ENCODE measurements around the gene C2orf78.
"Not testable (repeated sequence)": the region's sequence is repeated elsewhere in the genome, so short reads cannot be mapped to it uniquely, and the experiment has no call there.

Gene C2orf78

DNA sequence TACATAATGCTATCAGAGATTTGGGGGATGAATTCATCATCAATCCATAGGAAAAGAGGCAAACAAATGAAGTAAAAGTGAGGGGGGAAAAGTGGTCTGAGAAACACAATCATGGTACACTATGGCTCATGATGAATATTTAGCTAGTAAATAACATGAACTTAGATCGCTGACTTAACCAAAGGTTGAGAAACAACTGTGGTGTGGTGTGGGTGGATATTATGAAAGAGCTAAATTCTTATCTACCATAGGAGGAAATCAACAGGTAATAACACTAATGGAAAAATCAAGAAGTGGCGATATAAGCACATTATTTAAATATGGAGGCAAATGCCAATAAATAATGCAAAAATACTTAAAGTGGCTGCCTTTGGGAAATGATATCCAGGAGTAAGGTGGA is 34.7 kb upstream of the C2orf78 start:
- H3K9me3 ChIP-seq (ENCODE audit: insufficient read depth, low read length) = no peaks in the 10 kb centered on the region
- no peaks in the 10 kb centered on the region for H3K27me3 ChIP-seq (ENCODE audit: low read length)
- H3F3A ChIP-seq (ENCODE audit: insufficient read depth) = no peaks in the 10 kb centered on the region
- H3K79me2 ChIP-seq (ENCODE audit: insufficient read depth, low read length) = no peaks in the 10 kb centered on the region
- no peak overlapping the region for H3K9ac ChIP-seq (ENCODE audit: low read length)
- H2AFZ ChIP-seq (ENCODE audit: low read depth, low read length, severe bottlenecking) = no peak overlapping the region
- TF ChIP-seq, protein P1, sequence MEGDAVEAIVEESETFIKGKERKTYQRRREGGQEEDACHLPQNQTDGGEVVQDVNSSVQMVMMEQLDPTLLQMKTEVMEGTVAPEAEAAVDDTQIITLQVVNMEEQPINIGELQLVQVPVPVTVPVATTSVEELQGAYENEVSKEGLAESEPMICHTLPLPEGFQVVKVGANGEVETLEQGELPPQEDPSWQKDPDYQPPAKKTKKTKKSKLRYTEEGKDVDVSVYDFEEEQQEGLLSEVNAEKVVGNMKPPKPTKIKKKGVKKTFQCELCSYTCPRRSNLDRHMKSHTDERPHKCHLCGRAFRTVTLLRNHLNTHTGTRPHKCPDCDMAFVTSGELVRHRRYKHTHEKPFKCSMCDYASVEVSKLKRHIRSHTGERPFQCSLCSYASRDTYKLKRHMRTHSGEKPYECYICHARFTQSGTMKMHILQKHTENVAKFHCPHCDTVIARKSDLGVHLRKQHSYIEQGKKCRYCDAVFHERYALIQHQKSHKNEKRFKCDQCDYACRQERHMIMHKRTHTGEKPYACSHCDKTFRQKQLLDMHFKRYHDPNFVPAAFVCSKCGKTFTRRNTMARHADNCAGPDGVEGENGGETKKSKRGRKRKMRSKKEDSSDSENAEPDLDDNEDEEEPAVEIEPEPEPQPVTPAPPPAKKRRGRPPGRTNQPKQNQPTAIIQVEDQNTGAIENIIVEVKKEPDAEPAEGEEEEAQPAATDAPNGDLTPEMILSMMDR (IDR thresholded peaks at IDR 0.05; ENCODE audit: insufficient read depth, low read length, poor library complexity, severe bottlenecking) = no peak
- no peak for TF ChIP-seq EZH2phosphoT487 (conservative IDR thresholded peaks at IDR 0.05; ENCODE audit: low read length)
- no peaks in the 10 kb centered on the region for H3K9me2 ChIP-seq (replicated peaks; ENCODE audit: insufficient read depth, low read length)
- H3K4me2 ChIP-seq (ENCODE audit: low read depth, low read length, poor library complexity, severe bottlenecking) = no peak overlapping the region
- H4K20me1 ChIP-seq (ENCODE audit: low read depth, low read length) = no peaks in the 10 kb centered on the region
- H3K27ac ChIP-seq (ENCODE audit: low read depth, low read length) = no peak overlapping the region
- H3K4me3 ChIP-seq (ENCODE audit: insufficient read depth, low read length, poor library complexity, severe bottlenecking) = no peak overlapping the region
- no peaks in the 10 kb centered on the region for H3K36me3 ChIP-seq (ENCODE audit: low read length)

DNA sequence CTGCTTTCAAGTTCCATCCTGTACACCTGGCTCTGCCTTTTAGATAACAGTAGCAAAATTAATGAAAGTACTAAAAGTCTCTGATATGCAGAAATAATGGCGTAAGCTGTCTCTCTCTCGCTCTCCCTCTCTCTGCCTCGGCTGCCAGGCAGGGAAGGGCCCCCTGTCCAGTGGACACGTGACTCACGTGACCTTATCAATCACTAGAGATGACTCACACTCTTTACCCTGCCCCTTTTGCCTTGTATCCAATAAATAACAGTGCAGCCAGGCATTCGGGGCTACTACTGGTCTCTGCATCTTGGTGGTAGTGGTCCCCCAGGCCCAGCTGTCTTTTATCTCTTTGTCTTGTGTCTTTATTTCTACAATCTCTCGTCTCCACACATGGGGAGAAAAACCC is 29.7 kb upstream of the C2orf78 start:
- H3K9me3 ChIP-seq (ENCODE audit: insufficient read depth, low read length); H3K4me3 ChIP-seq (ENCODE audit: insufficient read depth, low read length, poor library complexity, severe bottlenecking); H3F3A ChIP-seq (ENCODE audit: insufficient read depth); H3K9ac ChIP-seq (ENCODE audit: low read length); H3K9me2 ChIP-seq (replicated peaks; ENCODE audit: insufficient read depth, low read length); H3K27ac ChIP-seq (ENCODE audit: low read depth, low read length); H3K36me3 ChIP-seq (ENCODE audit: low read length); H3K4me2 ChIP-seq (ENCODE audit: low read depth, low read length, poor library complexity, severe bottlenecking); H3K79me2 ChIP-seq (ENCODE audit: insufficient read depth, low read length); H3K27me3 ChIP-seq (ENCODE audit: low read length); H2AFZ ChIP-seq (ENCODE audit: low read depth, low read length, severe bottlenecking); H4K20me1 ChIP-seq (ENCODE audit: low read depth, low read length): not testable (repeated sequence)

DNA sequence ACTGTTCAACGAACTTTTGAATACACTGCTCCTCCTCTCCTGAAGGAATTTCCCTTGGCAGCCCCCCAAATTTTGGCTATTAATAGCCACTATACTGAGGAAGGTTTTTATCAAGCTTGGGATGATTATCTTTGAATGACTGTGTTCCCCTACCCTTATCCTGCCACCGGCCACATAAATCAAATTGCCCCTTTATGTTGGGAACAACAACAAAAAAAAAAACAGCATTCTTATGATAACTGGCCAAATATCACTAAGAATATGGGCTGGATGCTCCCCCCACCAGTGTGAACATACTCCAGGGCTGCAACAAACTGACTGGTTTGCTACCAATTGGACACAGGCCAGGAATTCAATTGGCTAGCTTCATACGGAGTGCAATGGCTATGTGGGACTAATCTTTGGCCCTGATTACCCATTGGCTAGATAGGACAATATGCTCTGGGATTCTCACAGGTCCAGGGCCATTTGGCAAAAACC is 24.7 kb upstream of the C2orf78 start:
- no peaks in the 10 kb centered on the region for H3K9me3 ChIP-seq (ENCODE audit: insufficient read depth, low read length)
- H3K27ac ChIP-seq (ENCODE audit: low read depth, low read length) = no peak overlapping the region
- H3K9ac ChIP-seq (ENCODE audit: low read length) = no peak overlapping the region
- H3K27me3 ChIP-seq (ENCODE audit: low read length) = no peaks in the 10 kb centered on the region
- H2AFZ ChIP-seq (ENCODE audit: low read depth, low read length, severe bottlenecking) = no peak overlapping the region
- H3K4me2 ChIP-seq (ENCODE audit: low read depth, low read length, poor library complexity, severe bottlenecking) = no peak overlapping the region
- H3K9me2 ChIP-seq (replicated peaks; ENCODE audit: insufficient read depth, low read length) = no peaks in the 10 kb centered on the region
- H3F3A ChIP-seq (ENCODE audit: insufficient read depth) = no peaks in the 10 kb centered on the region
- H3K79me2 ChIP-seq (ENCODE audit: insufficient read depth, low read length) = no peaks in the 10 kb centered on the region
- no peak for TF ChIP-seq EZH2phosphoT487 (conservative IDR thresholded peaks at IDR 0.05; ENCODE audit: low read length)
- TF ChIP-seq, protein P1 (IDR thresholded peaks at IDR 0.05; ENCODE audit: insufficient read depth, low read length, poor library complexity, severe bottlenecking) = no peak
- H3K36me3 ChIP-seq (ENCODE audit: low read length) = peaks cover 24% of the 10 kb centered on the region
- H3K4me3 ChIP-seq (ENCODE audit: insufficient read depth, low read length, poor library complexity, severe bottlenecking) = no peak overlapping the region
- no peaks in the 10 kb centered on the region for H4K20me1 ChIP-seq (ENCODE audit: low read depth, low read length)

DNA sequence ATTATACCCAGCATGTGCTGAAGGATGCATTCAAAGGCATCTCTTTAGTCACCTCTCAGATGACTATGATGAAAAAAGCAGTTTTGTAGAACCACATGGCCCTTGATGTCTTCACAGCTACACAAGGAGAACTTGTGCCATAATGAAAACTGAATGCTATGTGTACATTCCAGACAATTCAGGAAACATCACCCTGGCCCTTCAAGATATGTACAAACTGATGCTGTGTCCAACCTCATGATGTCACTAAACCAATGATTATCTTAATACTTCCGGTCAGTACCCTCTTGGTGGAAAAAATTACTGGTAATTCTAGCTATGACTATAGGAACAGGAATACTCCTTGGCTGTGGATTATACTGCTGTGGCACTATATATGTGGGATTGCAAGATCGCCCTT is 24.1 kb upstream of the C2orf78 start:
- no peak overlapping the region for H3K4me2 ChIP-seq (ENCODE audit: low read depth, low read length, poor library complexity, severe bottlenecking)
- no peak overlapping the region for H3K4me3 ChIP-seq (ENCODE audit: insufficient read depth, low read length, poor library complexity, severe bottlenecking)
- TF ChIP-seq, protein P1 (IDR thresholded peaks at IDR 0.05; ENCODE audit: insufficient read depth, low read length, poor library complexity, severe bottlenecking) = no peak
- TF ChIP-seq EZH2phosphoT487 (conservative IDR thresholded peaks at IDR 0.05; ENCODE audit: low read length) = no peak
- H3K79me2 ChIP-seq (ENCODE audit: insufficient read depth, low read length) = no peaks in the 10 kb centered on the region
- H3K9me2 ChIP-seq (replicated peaks; ENCODE audit: insufficient read depth, low read length) = no peaks in the 10 kb centered on the region
- H3K9me3 ChIP-seq (ENCODE audit: insufficient read depth, low read length) = no peaks in the 10 kb centered on the region
- no peaks in the 10 kb centered on the region for H3F3A ChIP-seq (ENCODE audit: insufficient read depth)
- peaks cover 24% of the 10 kb centered on the region for H3K36me3 ChIP-seq (ENCODE audit: low read length)
- no peak overlapping the region for H3K27ac ChIP-seq (ENCODE audit: low read depth, low read length)
- no peaks in the 10 kb centered on the region for H4K20me1 ChIP-seq (ENCODE audit: low read depth, low read length)
- no peaks in the 10 kb centered on the region for H3K27me3 ChIP-seq (ENCODE audit: low read length)
- no peak overlapping the region for H3K9ac ChIP-seq (ENCODE audit: low read length)
- H2AFZ ChIP-seq (ENCODE audit: low read depth, low read length, severe bottlenecking) = no peak overlapping the region

Data from SU-DHL-6 (cell line).